Hepatocyte (in vitro differentiated cells): ENCODE results near the gene ECT2. TPM values are rescaled to one million over a fixed set of nuclear protein-coding genes. Genes with fewer than 3 reads are reported as not detected.

Source experiments
- DNase-seq: peaks from one replicate; pipeline ENCODE4 v3.0.0-alpha.2; 2016; ENCODE audit warnings: low spot score
- H2AFZ ChIP-seq: fragments of 200-600 bp; sonication (generic); 2 replicates; pipeline ENCODE4 v1.6.0; 2016; ENCODE audit warnings: antibody characterized with exemption, mild to moderate bottlenecking
- H3K27ac ChIP-seq: fragments of 200-600 bp; sonication (generic); 2 replicates; pipeline ENCODE4 v1.5.1; 2016; ENCODE audit warnings: mild to moderate bottlenecking
- H3K27me3 ChIP-seq: fragments of 200-600 bp; sonication (generic); 2 replicates; pipeline ENCODE4 v1.6.1; 2016
- H3K36me3 ChIP-seq: fragments of 200-600 bp; sonication (generic); replicated peaks from 2 replicates; pipeline ENCODE4 v1.5.1; 2016; ENCODE audit warnings: low read depth; ENCODE audit not compliant: insufficient read depth
- H3K4me1 ChIP-seq: fragments of 200-600 bp; sonication (generic); 2 replicates; pipeline ENCODE4 v1.5.1; 2016; ENCODE audit warnings: mild to moderate bottlenecking, moderate library complexity; ENCODE audit not compliant: insufficient read depth
- H3K4me2 ChIP-seq: fragments of 200-600 bp; sonication (generic); 2 replicates; pipeline ENCODE4 v1.6.0; 2016
- H3K4me3 ChIP-seq: fragments of 200-600 bp; sonication (generic); 2 replicates; pipeline ENCODE4 v1.5.1; 2016; ENCODE audit warnings: mild to moderate bottlenecking
- H3K79me2 ChIP-seq: fragments of 200-600 bp; sonication (generic); 2 replicates; pipeline ENCODE4 v1.6.0; 2017; ENCODE audit warnings: mild to moderate bottlenecking
- H3K9me2 ChIP-seq: fragments of 200-600 bp; sonication (generic); replicated peaks from 2 replicates; pipeline ENCODE4 v1.6.0; 2017; ENCODE audit warnings: mild to moderate bottlenecking; ENCODE audit not compliant: insufficient read depth
- H3K9me3 ChIP-seq: fragments of 200-600 bp; sonication (generic); 2 replicates; pipeline ENCODE4 v1.5.1; 2016; ENCODE audit warnings: low read depth, mild to moderate bottlenecking
- H4K20me1 ChIP-seq: fragments of 200-600 bp; sonication (generic); 2 replicates; pipeline ENCODE4 v1.6.0; 2016; ENCODE audit warnings: mild to moderate bottlenecking; ENCODE audit not compliant: insufficient read depth, poor library complexity, severe bottlenecking
- CTCF ChIP-seq: fragments of 200-600 bp; sonication (generic); IDR thresholded peaks from 2 replicates; pipeline ENCODE4 v1.5.1; 2016; ENCODE audit warnings: antibody characterized with exemption, mild to moderate bottlenecking; ENCODE audit not compliant: poor library complexity
- EZH2 ChIP-seq: fragments of 200-600 bp; sonication (generic); IDR thresholded peaks from 2 replicates; pipeline ENCODE4 v1.6.1; 2016; ENCODE audit warnings: antibody characterized with exemption, mild to moderate bottlenecking, borderline replicate concordance
- EZH2phosphoT487 ChIP-seq: fragments of 200-600 bp; sonication (generic); IDR thresholded peaks from one replicate; pipeline ENCODE4 v1.6.1; 2018; ENCODE audit warnings: antibody characterized with exemption, mild to moderate bottlenecking, low read depth, moderate library complexity; ENCODE audit not compliant: unreplicated experiment, severe bottlenecking
- WGBS: methylation state at CpG from one replicate; pipeline ENCODE4 v1.1.6; 2016; ENCODE audit warnings: low lambda C conversion rate; ENCODE audit errors: missing lambda C conversion rate; 5-methylcytosine and 5-hydroxymethylcytosine counted together
- polyA plus RNA-seq: library from polyadenylated mRNA; unstranded; fragments of >200 nt; fragmentation: Nextera tagmentation; extraction: Ambion mirVana; gene quantifications from 2 replicates; pipeline ENCODE4 v1.2.1, GENCODE V29; 2016
- total RNA-seq: library from RNA; depleted of rRNA; stranded (reverse); fragments of >200 nt; gene quantifications from 2 replicates; pipeline ENCODE4 v1.2.3, GENCODE V29; 2014

The ECT2 gene
- total and polyA plus RNA-seq, 2 experiments from 2014 or later: 9.3 to 16.7 TPM

- WGBS: 45% methylated on average over 2 of the region's 2 CpGs
- Histone ChIP-seq H4K20me1 (no peaks in the 10 kb centered on the region), H3K36me3 (no peaks in the 10 kb centered on the region), H3K27me3 (no peaks in the 10 kb centered on the region), H2AFZ (peak overlapping the region; percentile 51), H3K4me2 (peak overlapping the region; percentile 89), H3K9me2 (no peaks in the 10 kb centered on the region), H3K4me3 (peak overlapping the region; percentile 9), H3K9me3 (no peaks in the 10 kb centered on the region), H3K4me1 (no peaks in the 10 kb centered on the region), H3K79me2 (peaks cover 10% of the 10 kb centered on the region), H3K27ac (peak overlapping the region; percentile 88)
- TF ChIP-seq CTCF (no peak), EZH2phosphoT487 (no peak), EZH2 (no peak)
- peak; percentile 53 for DNase-seq
Measured at GRCh38 chr3:172711454-172711795, 39.1 kb upstream of the ECT2 start.

DNA sequence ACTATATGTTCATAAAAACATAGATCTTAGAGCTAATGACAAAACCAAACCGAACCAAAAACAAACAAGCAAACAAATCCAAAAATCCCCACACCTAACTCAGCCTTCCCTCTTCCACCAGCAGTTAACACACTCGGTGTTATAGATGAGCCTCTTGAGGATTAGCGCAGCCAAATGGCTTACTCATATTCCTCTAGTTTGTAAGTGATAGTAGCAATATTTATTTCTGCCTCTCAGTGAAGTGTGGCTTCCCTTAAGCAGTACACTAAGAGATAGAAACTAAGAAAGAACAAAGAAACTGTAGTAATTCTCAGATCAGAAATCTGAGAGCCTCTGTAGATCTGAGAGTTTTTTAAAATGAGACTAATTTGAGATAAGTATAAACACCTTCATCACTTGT lies 37.2 kb upstream of the ECT2 start:
- Histone ChIP-seq H3K36me3 (no peaks in the 10 kb centered on the region), H3K4me1 (no peaks in the 10 kb centered on the region), H3K4me2 (no peak overlapping the region), H3K79me2 (peaks cover 2% of the 10 kb centered on the region), H4K20me1 (no peaks in the 10 kb centered on the region), H3K9me2 (no peaks in the 10 kb centered on the region), H2AFZ (no peak overlapping the region), H3K27ac (no peak overlapping the region), H3K27me3 (no peaks in the 10 kb centered on the region), H3K4me3 (no peak overlapping the region), H3K9me3 (no peaks in the 10 kb centered on the region)
- 88% methylated on average over 3 of the region's 3 CpGs for WGBS
- no peak for DNase-seq
- TF ChIP-seq CTCF: no peak
- TF ChIP-seq EZH2phosphoT487: no peak
- no peak for TF ChIP-seq EZH2

GRCh38 chr3:172716476-172716875 lies 34.0 kb upstream of the ECT2 start:
- Histone ChIP-seq H3K9me3 (peaks cover 3% of the 10 kb centered on the region), H3K27me3 (no peaks in the 10 kb centered on the region), H3K27ac (no peak overlapping the region), H3K79me2 (no peaks in the 10 kb centered on the region), H3K9me2 (no peaks in the 10 kb centered on the region), H3K4me2 (no peak overlapping the region), H3K36me3 (no peaks in the 10 kb centered on the region), H3K4me3 (no peak overlapping the region), H2AFZ (no peak overlapping the region), H4K20me1 (no peaks in the 10 kb centered on the region), H3K4me1 (no peaks in the 10 kb centered on the region)
- no peak for DNase-seq
- WGBS: 94% methylated on average over 5 of the region's 5 CpGs
- TF ChIP-seq EZH2phosphoT487 (no peak), CTCF (no peak), EZH2 (no peak)
